Measurements from ENCODE around the gene CTU2.

Gene CTU2

GRCh38 chr16:88715312-88716190, 9.2 kb downstream of the CTU2 start (continued):
- TF ChIP-seq, protein P1, sequence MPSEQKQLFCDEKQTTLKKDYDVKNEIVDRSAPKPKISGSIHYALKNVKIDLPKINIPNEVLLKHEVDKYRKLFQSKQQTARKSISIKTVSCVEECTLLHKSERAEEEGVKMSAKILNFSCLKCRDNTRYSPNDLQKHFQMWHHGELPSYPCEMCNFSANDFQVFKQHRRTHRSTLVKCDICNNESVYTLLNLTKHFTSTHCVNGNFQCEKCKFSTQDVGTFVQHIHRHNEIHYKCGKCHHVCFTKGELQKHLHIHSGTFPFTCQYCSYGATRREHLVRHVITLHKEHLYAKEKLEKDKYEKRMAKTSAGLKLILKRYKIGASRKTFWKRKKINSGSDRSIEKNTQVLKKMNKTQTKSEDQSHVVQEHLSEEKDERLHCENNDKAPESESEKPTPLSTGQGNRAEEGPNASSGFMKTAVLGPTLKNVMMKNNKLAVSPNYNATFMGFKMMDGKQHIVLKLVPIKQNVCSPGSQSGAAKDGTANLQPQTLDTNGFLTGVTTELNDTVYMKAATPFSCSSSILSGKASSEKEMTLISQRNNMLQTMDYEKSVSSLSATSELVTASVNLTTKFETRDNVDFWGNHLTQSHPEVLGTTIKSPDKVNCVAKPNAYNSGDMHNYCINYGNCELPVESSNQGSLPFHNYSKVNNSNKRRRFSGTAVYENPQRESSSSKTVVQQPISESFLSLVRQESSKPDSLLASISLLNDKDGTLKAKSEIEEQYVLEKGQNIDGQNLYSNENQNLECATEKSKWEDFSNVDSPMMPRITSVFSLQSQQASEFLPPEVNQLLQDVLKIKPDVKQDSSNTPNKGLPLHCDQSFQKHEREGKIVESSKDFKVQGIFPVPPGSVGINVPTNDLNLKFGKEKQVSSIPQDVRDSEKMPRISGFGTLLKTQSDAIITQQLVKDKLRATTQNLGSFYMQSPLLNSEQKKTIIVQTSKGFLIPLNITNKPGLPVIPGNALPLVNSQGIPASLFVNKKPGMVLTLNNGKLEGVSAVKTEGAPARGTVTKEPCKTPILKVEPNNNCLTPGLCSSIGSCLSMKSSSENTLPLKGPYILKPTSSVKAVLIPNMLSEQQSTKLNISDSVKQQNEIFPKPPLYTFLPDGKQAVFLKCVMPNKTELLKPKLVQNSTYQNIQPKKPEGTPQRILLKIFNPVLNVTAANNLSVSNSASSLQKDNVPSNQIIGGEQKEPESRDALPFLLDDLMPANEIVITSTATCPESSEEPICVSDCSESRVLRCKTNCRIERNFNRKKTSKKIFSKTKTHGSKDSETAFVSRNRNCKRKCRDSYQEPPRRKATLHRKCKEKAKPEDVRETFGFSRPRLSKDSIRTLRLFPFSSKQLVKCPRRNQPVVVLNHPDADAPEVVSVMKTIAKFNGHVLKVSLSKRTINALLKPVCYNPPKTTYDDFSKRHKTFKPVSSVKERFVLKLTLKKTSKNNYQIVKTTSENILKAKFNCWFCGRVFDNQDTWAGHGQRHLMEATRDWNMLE (tag by site-specific recombination; conservative IDR thresholded peaks at IDR 0.05; ENCODE audit: low read depth), result no peak

DNA sequence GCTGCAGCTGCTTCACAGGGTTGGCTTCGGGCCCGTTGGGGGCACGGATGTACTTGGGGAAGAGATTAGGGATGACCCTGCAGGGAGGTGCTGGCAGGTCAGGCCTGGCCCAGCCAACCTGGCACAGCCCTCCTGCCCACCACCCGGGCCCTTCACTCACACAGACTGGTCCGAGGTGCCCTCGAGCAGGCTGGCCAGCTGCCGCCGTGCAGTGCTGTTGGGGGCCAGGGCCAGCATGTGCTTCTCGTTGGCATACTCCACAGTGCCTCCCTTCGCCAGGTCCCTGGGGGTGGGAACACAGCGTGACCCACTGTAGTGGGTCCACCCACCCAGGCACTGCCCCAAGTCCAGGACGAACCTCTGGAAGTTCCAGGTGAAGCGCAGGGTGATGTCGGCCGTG, 9.9 kb downstream of the CTU2 start:
- ChIA-PET CTCF (interaction anchor here (0.5 to 2.8 kb wide), 2 partner anchors 21 to 75 kb away, joined by 3 to 22 read pairs; no protein-coding TSS in a partner anchor), POLR2A (interaction anchor here (0.6 to 1.5 kb wide), 2 partner anchors 17 to 28 kb away, joined by 3 read pairs; no protein-coding TSS in a partner anchor)
- Histone ChIP-seq H3K4me1 (ENCODE audit: control insufficient read depth, insufficient read depth, low read length) (no peaks in the 10 kb centered on the region), H3K4me3 (ENCODE audit: low read depth, low read length) (no peak overlapping the region), H3K27ac (ENCODE audit: extremely low read depth, low read depth, low read length) (no peak overlapping the region), H3K36me3 (ENCODE audit: control insufficient read depth in 2 of 2, insufficient read depth in 1 of 2, low read length in 2 of 2) (peaks cover 0 to 83% of the 10 kb centered on the region in 2 experiments; a peak in 1 of 3 replicates), H3K9me3 (ENCODE audit: control insufficient read depth, insufficient read depth, low read depth, low read length) (no peaks in the 10 kb centered on the region)
- no peak for TF ChIP-seq ZNF146 (tag by site-specific recombination; IDR thresholded peaks at IDR 0.05)
- TF ChIP-seq, protein P2, sequence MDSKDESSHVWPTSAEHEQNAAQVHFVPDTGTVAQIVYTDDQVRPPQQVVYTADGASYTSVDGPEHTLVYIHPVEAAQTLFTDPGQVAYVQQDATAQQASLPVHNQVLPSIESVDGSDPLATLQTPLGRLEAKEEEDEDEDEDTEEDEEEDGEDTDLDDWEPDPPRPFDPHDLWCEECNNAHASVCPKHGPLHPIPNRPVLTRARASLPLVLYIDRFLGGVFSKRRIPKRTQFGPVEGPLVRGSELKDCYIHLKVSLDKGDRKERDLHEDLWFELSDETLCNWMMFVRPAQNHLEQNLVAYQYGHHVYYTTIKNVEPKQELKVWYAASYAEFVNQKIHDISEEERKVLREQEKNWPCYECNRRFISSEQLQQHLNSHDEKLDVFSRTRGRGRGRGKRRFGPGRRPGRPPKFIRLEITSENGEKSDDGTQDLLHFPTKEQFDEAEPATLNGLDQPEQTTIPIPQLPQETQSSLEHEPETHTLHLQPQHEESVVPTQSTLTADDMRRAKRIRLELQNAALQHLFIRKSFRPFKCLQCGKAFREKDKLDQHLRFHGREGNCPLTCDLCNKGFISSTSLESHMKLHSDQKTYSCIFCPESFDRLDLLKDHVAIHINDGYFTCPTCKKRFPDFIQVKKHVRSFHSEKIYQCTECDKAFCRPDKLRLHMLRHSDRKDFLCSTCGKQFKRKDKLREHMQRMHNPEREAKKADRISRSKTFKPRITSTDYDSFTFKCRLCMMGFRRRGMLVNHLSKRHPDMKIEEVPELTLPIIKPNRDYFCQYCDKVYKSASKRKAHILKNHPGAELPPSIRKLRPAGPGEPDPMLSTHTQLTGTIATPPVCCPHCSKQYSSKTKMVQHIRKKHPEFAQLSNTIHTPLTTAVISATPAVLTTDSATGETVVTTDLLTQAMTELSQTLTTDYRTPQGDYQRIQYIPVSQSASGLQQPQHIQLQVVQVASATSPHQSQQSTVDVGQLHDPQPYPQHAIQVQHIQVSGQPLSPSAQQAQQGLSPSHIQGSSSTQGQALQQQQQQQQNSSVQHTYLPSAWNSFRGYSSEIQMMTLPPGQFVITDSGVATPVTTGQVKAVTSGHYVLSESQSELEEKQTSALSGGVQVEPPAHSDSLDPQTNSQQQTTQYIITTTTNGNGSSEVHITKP (tag by site-specific recombination; IDR thresholded peaks at IDR 0.05), result no peak
- no peak for TF ChIP-seq ZNF785 (tag by site-specific recombination; IDR thresholded peaks at IDR 0.05)
- TF ChIP-seq REPIN1 (tag by site-specific recombination; IDR thresholded peaks at IDR 0.05; ENCODE audit: low read depth), result no peak
- no peak for TF ChIP-seq ZNF600 (tag by site-specific recombination; IDR thresholded peaks at IDR 0.05)
- no peak for TF ChIP-seq MZF1 (tag by site-specific recombination; IDR thresholded peaks at IDR 0.05; ENCODE audit: borderline replicate concordance)
- no peak for TF ChIP-seq ZNF555 (tag by site-specific recombination; conservative IDR thresholded peaks at IDR 0.05)
- no peak for TF ChIP-seq ZNF19 (tag by site-specific recombination; IDR thresholded peaks at IDR 0.05; ENCODE audit: low read depth)
- no peak for TF ChIP-seq ZFP69B (tag by site-specific recombination; IDR thresholded peaks at IDR 0.05)
- TF ChIP-seq ZNF645 (tag by site-specific recombination; IDR thresholded peaks at IDR 0.05), result no peak
- TF ChIP-seq ZNF768 (tag by site-specific recombination; IDR thresholded peaks at IDR 0.05), result no peak
- no peak for TF ChIP-seq ZBTB48 (tag by site-specific recombination; IDR thresholded peaks at IDR 0.05)

Data from HEK293 (cell line).